D721Med (cell line): ENCODE data around the gene SETD5.
A peak's percentile ranks its signal among the peaks of the same experiment; 100 is the strongest.

ENCODE experiments used
- DNase-seq: peaks from one replicate; pipeline ENCODE4 v3.0.0; 2011; ENCODE audit warnings: low spot score; ENCODE audit not compliant: insufficient read length
- FAIRE-seq: peaks from 2 replicates; lab custom pipeline; 2011; peaks lifted over from hg19 to GRCh38; lab: Jason Lieb, UNC
- TF ChIP-seq, protein P1 (sequence below): IDR thresholded peaks from 2 replicates; pipeline ENCODE4 v1.5.1; 2012; ENCODE audit warnings: mild to moderate bottlenecking, control low read depth; ENCODE audit not compliant: insufficient read depth; ENCODE audit errors: missing control alignments

The SETD5 gene

DNA sequence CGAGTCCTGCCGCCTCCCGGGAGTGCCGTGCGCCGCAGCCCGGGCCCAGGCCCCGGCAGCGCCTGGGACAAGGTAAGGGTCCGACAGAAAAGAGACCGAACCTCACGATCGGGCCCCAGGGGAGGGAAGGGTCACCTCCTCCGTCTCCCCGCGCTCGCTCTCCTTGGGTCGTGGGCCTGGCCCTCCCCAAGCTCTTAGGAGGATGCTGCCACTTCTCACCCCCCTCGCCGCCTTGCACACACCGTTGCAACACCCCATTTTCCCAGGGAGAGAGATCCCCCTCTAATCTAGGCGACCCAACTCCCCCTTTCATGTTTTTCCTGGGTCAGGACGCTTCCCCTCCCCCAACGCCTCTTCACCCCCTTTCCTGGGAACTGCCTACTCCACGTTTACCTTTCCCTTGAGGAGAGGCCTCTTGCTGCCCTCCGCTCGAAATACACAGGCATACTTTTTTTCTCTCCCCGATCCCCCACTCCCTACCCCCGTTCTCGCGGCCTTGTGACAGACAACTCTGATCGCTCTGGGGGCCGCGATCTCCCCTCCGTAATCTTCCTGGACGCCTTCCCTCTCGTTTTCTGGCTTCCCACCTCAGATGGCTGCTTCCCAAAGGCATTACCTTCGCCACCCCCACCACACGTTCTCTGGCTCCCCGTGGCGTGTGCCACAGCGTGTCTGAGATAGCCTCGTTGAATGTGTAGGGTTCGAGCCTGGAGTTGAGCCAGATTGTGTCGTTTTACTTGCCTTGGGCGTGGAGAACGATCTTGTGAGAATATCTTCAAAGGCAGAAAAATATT is 688 bp downstream of the SETD5 start:
- FAIRE-seq (no peak), DNase-seq (no peak)
- TF ChIP-seq, protein P1, sequence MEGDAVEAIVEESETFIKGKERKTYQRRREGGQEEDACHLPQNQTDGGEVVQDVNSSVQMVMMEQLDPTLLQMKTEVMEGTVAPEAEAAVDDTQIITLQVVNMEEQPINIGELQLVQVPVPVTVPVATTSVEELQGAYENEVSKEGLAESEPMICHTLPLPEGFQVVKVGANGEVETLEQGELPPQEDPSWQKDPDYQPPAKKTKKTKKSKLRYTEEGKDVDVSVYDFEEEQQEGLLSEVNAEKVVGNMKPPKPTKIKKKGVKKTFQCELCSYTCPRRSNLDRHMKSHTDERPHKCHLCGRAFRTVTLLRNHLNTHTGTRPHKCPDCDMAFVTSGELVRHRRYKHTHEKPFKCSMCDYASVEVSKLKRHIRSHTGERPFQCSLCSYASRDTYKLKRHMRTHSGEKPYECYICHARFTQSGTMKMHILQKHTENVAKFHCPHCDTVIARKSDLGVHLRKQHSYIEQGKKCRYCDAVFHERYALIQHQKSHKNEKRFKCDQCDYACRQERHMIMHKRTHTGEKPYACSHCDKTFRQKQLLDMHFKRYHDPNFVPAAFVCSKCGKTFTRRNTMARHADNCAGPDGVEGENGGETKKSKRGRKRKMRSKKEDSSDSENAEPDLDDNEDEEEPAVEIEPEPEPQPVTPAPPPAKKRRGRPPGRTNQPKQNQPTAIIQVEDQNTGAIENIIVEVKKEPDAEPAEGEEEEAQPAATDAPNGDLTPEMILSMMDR, result no peak

DNA sequence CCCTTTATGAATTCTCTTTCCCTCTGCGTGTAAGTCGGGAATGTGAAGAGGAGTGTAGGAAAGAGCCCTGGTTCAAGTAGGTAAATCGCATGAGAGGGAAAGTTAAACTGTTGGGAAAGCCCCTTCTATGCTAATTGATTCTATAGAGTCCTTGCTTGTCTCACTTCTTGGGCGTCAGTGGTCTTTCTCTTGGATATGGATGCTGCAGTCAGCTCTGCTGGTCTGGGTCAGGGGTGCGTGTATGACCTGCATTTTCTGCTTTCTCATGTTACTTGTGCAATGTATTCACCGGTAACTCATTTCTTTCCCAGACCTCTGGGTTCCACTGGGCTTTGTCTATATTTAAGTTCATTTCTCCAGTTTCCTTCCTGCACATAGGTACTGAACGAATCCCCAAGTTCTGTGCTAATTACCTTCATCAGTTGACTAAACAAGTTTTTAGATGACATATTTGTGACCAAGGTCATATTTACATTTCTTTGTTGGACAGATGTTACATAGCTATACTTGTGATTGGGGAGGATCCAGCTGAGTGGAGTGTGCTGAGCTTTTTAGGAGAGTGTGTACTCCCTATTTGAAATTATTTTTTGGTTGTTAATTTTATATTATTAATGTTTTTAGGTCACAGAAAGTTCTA is 1.4 kb downstream of the SETD5 start:
- TF ChIP-seq, protein P1, result no peak
- FAIRE-seq (no peak), DNase-seq (no peak)

DNA sequence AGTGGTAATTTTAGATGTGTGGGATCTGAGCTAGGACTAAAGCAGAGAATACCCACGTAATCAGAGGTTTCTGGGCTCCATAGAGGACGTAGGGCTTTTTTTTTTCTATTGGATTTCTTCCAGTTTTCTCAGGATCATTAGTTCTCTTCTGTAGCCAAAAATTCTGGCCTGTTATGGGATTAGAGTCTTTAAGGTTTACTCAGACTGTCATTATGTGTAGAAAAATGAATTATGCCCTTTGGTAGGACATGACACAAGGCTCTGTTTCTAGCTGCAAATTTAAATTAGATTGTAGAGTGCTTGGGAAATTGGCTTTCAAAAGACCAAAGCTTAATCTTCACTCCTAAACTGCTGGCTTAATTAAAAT is 1.9 kb downstream of the SETD5 start:
- TF ChIP-seq, protein P1, result no peak
- DNase-seq, result no peak

DNA sequence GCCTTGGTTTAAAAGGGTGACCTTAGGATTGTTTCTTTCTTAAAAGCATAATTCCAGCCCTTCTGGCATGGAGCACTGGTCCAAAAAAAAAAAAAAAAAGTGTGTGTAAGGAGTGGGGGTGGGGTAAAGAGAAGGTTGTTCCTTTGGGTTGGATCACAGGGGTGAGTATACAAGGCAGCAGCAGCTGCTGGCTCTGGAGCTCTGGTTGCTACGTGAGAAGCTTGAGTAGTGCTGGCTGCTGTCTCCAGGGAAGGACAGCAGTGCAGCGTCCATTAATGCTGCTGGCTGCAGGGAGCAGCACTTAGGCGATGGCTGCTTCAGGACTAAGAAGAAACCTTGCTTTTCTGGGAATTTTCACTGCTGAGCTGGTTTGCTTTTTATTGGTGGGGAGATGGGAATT is 2.3 kb downstream of the SETD5 start:
- DNase-seq (no peak), FAIRE-seq (no peak)
- TF ChIP-seq, protein P1, result no peak

More for the DNA sequence above, 1.9 kb downstream of the SETD5 start:
- FAIRE-seq, result no peak

DNA sequence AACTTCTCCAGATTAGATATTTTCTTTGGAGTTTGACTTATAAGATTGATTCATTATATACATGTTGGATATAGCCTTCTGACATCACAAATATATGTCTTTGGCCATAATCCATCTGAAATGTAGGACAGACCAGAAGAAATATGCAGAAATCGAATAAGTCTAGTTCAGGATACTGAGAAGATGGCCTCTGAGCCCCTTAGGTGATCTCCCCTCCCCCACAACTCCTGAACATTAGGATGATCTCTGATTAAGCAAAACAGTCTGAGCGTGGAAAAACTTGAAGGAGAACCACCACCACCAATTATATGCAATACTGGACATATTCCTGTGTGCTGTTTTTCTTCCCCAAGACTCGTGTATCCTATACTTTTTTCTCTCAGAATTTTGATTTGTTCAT is 3.2 kb downstream of the SETD5 start:
- DNase-seq (no peak), FAIRE-seq (peak; percentile 61)
- TF ChIP-seq, protein P1, result no peak

DNA sequence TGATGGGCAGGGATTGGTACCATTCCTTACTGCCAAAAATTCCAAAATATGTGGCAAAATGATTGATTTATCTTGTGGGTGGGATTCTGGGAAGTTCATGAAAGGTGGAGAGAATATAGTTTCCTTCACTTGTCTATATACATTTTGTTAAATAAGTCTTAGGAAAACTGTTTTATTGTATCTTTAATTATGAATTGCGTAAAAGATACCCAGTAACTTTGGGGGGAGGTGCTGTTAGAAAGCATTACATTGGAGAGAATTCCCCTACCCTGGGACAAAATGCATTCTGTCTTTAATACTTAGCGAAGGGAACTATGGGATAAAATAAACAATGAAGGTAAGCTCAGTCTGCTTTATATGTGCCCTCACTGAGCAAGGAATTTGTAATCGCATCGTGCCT is 4.6 kb downstream of the SETD5 start:
- FAIRE-seq, result peak; percentile 72
- TF ChIP-seq, protein P1, result no peak
- no peak for DNase-seq
